Heart right ventricle (tissue), 16 donors: ENCODE measurements around the gene ABCA4. TPM values are rescaled to one million over a fixed set of nuclear protein-coding genes. Genes with fewer than 3 reads are reported as not detected.

Experiments used
- ATAC-seq, 8 donors: fragments of 200-7000 bp; cut with Tn5 transposase; one replicate each; pipeline ENCODE4 v1.9.1; 2020; ENCODE audit warnings: mild to moderate bottlenecking in 8 of 8, moderate library complexity in 8 of 8, moderate number of reproducible peaks in 1 of 8
- DNase-seq, 2 donors: peaks; one replicate each; pipeline ENCODE4 v3.0.0-alpha.2; 2020
- H3K27ac ChIP-seq, 10 donors: fragments of 200-600 bp; sonication (generic) in 2 of 10; one replicate each; pipeline versions ENCODE4 v1.5.0 to v1.8.0; 2020 to 2022; ENCODE audit warnings: mild to moderate bottlenecking in 3 of 10
- H3K27me3 ChIP-seq, 7 donors: fragments of 200-600 bp; one replicate each; pipeline ENCODE4 v1.8.0; 2021 to 2022; ENCODE audit warnings: mild to moderate bottlenecking in 2 of 7
- H3K36me3 ChIP-seq, 9 donors: fragments of 200-600 bp; sonication (generic) in 1 of 9; one replicate each; pipeline versions ENCODE4 v1.5.0 to v1.8.0; 2020 to 2022; ENCODE audit warnings: mild to moderate bottlenecking in 2 of 9
- H3K4me1 ChIP-seq, 9 donors: fragments of 200-600 bp; sonication (generic) in 1 of 9; one replicate each; pipeline versions ENCODE4 v1.5.0 to v1.8.0; 2020 to 2022; ENCODE audit warnings: mild to moderate bottlenecking in 4 of 9
- H3K4me3 ChIP-seq, 10 donors: fragments of 200-600 bp; sonication (generic) in 2 of 10; one replicate each; pipeline versions ENCODE4 v1.5.0 to v1.8.0; 2020 to 2022; ENCODE audit warnings: mild to moderate bottlenecking in 7 of 10, moderate library complexity in 2 of 10
- H3K9me3 ChIP-seq, 11 donors: fragments of 200-600 bp in 10 of 11; sonication (generic) in 2 of 11; one replicate each; pipeline versions ENCODE4 v1.5.0 to v1.8.0; 2013 to 2022; ENCODE audit warnings: mild to moderate bottlenecking in 2 of 11, control low read depth in 1 of 11, moderate library complexity in 1 of 11
- CTCF ChIP-seq, 9 donors: fragments of 200-600 bp; sonication (generic) in 2 of 9; IDR thresholded peaks; one replicate each; pipeline versions ENCODE4 v1.5.0 to v1.8.0; 2021 to 2022; ENCODE audit warnings: antibody characterized with exemption in 9 of 9, mild to moderate bottlenecking in 5 of 9, moderate library complexity in 1 of 9
- WGBS, 2 donors: extraction: QIAGEN DNeasy Blood & Tissue Kit; methylation state at CpG; one replicate each; pipeline ENCODE4 v1.1.7; 2013; ENCODE audit warnings: inconsistent platforms in 1 of 2; 5-methylcytosine and 5-hydroxymethylcytosine counted together
- intact Hi-C, 10 donors: fragments of 100-400 bp; cut with DNase I; formaldehyde crosslinking; loops; one replicate each; pipeline versions ENCODE4 v1.11.1 to v1.14.2; 2022
- polyA plus RNA-seq, 2 donors: library from polyadenylated mRNA; stranded (reverse); fragments of 200-250 nt; gene quantifications; one replicate each; pipeline ENCODE4 v1.2.3, GENCODE V29; 2013
- total RNA-seq, 10 donors: library from RNA; stranded (reverse); fragmentation: NEBNext Ultra II Directional in 3 of 10; extraction: Animal tissue kit (Norgen Biotek cat#: 25700) in 3 of 10; gene quantifications; one replicate each; pipeline versions ENCODE4 v1.2.1 to v1.2.4, GENCODE V29; 2021 to 2023
- donor health status: Arrhythmogenic right ventricular cardiomyopathy.
- donor health status: ischemic (EF 13 %, LVEDD 7.1; RV severe dilation, severe dysfunction).
- donor health status: healthy with polysubstance abuse.
- donor health status: DM: no; HTN: yes; CAD: no.
- donor health status: DM: no; HTN: no; CAD: no.
- donor health status: ischemic (EF 25% LVEDD 6.9; RV normal size, moderate dysfunction).
- donor health status: ischemic (EF 25% LVEDD 5.7; RV mildly dilated, moderate dysfunction).
- donor health status: healthy.
- donor health status: DM: yes; HTN: yes; CAD: no.
- donor health status: Ischemic cardiomyopathy.
- donor health status: ischemic (EF 35%, LVEDD 5.7; RV mildly dilated, moderate dysfunction).
- donor health status: nonischemic (EF 11% LVEDD 7.7; RV severe dilation, severe dysfunction).
- donor health status: DM: yes; HTN: yes; CAD: no.
- donor health status: PGD.
- donor health status: ischemic (EF 29% LVEDD 5.4; RV normal size, mild dysfunction).
- donor health status: nonischemic (EF 23%, LVEDD 6.1; RV moderate dilation, normal function).

The ABCA4 gene
- total and polyA plus RNA-seq, 12 donors, result 0.05 to 0.66 (median 0.21) TPM

- ATAC-seq, result no peak
- H3K4me3 ChIP-seq, result no peak overlapping the region
- peaks cover 0 to 5% (median 0%) of the 10 kb centered on the region in 7 donors for H3K27me3 ChIP-seq
- TF ChIP-seq CTCF (IDR thresholded peaks at IDR 0.05), result no peak
- intact Hi-C loops, result no loop called here
- no peaks in the 10 kb centered on the region for H3K9me3 ChIP-seq
- DNase-seq, result no peak
- H3K27ac ChIP-seq, result peak overlapping the region in 9 of 10 donors; percentile 77 to 98 (median 92)
- H3K36me3 ChIP-seq, result no peaks in the 10 kb centered on the region
- 83 to 91% methylated on average over 1 of the region's 1 CpG for WGBS, 2 donors
- peaks cover 14 to 61% (median 52%) of the 10 kb centered on the region in 9 donors for H3K4me1 ChIP-seq
Observed at GRCh38 chr1:94050254-94050653, 70.7 kb downstream of the ABCA4 start.

DNA sequence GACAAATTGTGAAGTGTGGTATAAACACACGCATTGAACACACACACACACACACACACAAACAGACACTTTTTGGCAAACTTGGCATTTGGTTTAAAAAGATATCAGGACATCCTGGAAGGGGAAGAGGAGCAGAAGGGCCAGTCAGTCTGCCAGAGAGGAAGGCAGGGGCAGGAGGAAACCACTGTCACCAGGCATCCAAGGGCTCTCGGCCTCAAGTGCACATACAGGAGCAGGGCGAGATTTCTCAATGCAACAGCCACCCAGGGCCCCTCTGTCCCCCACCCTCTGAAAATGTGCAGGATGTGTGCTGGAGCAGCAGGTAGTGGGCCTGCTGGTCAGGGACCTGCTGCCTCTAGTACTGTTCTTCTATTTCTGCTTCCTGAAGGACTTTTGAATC, 71.2 kb downstream of the ABCA4 start:
- Histone ChIP-seq H3K27ac (peak overlapping the region in 9 of 10 donors; percentile 77 to 98 (median 92)), H3K27me3 (peaks cover 0 to 5% (median 0%) of the 10 kb centered on the region in 7 donors), H3K9me3 (no peaks in the 10 kb centered on the region), H3K36me3 (no peaks in the 10 kb centered on the region), H3K4me3 (no peak overlapping the region), H3K4me1 (peaks cover 17 to 65% (median 57%) of the 10 kb centered on the region in 9 donors)
- no peak for DNase-seq
- ATAC-seq, result no peak
- WGBS, 2 donors, result 62 to 84% methylated on average over 3 of the region's 3 CpGs
- intact Hi-C loops, result loop anchor here in 7 of 10 donors (5.0 kb wide), 4 partner anchors 188 to 288 kb away; partner anchors contain the start of gene ARHGAP29 (in 3 of the 7)
- TF ChIP-seq CTCF (IDR thresholded peaks at IDR 0.05), result no peak

DNA sequence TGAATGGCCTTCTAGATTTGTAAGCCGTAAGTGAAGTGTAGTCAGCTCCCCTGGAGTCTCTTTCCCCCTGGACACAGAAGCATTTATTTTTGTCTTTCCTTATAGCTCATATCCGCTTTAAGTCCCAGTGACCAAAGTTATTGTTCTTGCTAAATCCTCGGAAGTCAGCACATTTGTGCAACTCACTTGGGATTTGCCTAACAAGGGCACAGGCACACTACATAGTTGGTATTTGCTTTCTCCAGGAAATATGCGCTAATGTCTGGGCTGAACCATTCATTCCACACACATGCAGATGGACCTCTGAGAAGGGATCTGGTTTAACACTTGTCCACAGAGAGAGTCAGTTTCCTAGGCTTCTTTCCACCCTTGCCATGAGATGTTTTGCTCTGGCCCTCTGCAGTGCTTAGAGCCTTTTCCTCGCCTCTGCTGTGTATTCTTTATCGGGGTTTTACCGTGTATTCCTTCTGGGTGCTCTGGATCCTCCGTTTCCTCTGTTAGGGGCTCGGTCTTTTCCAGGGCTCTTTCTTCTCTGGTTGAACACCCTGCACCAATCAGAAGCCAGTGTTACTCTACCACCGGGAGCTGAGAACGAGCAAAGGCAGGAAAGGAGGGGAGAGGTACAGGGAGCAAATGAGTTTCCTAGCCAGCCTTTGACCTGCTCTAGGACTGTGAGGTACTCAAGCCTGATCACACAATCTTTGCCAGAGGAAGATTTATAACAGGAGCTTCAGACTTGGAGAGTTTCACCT, 72.4 kb downstream of the ABCA4 start:
- TF ChIP-seq CTCF (IDR thresholded peaks at IDR 0.05), result no peak

DNA sequence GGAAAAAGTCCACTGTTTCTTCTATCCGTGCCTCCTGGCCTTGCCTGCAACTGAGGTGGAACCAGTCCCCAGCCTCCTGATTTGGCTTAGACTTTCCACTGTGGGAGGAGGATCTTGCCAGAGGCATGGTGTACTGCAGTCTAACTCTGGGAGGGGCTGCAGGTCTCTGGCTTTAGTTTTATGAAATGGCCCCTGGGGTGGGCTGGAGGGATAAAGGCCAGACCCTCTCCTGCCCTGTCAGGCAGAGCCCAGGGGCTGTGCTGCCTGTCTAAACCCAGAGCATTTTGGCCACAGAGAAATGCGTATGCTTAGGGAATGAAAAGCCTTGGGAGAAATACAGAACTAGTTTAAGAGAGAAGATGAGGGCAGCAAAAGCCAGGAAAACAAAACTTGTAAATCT, 73.0 kb downstream of the ABCA4 start:
- peaks cover 23 to 81% (median 68%) of the 10 kb centered on the region in 9 donors for H3K4me1 ChIP-seq
- peaks cover 0 to 5% (median 0%) of the 10 kb centered on the region in 7 donors for H3K27me3 ChIP-seq
- H3K36me3 ChIP-seq, result no peaks in the 10 kb centered on the region
- WGBS, 2 donors, result 51 to 73% methylated on average over 2 of the region's 2 CpGs
- peak overlapping the region; percentile 83 to 98 (median 92) for H3K27ac ChIP-seq
- intact Hi-C loops, result loop anchor here in 7 of 10 donors (5.0 kb wide), 4 partner anchors 189 to 289 kb away; partner anchors contain the start of gene ARHGAP29 (in 3 of the 7)
- no peak for DNase-seq
- no peak for TF ChIP-seq CTCF (IDR thresholded peaks at IDR 0.05)
- no peak for ATAC-seq
- no peaks in the 10 kb centered on the region for H3K9me3 ChIP-seq
- H3K4me3 ChIP-seq, result no peak overlapping the region

More for the DNA sequence above, 72.4 kb downstream of the ABCA4 start:
- WGBS, 2 donors, result 51% methylated on average over 11 of the region's 11 CpGs
- H3K4me1 ChIP-seq, result peaks cover 23 to 75% (median 65%) of the 10 kb centered on the region in 9 donors
- peaks cover 0 to 5% (median 0%) of the 10 kb centered on the region in 7 donors for H3K27me3 ChIP-seq
- H3K9me3 ChIP-seq, result no peaks in the 10 kb centered on the region
- H3K27ac ChIP-seq, result peak overlapping the region; percentile 84 to 98 (median 92)
- intact Hi-C loops, result loop anchor here in 7 of 10 donors (5.0 kb wide), 4 partner anchors 189 to 289 kb away; partner anchors contain the start of gene ARHGAP29 (in 3 of the 7)
- DNase-seq (peak in 1 of 2 donors; percentile 62), ATAC-seq (peak; percentile 40 to 66 (median 62))
- H3K4me3 ChIP-seq, result no peak overlapping the region
- H3K36me3 ChIP-seq, result no peaks in the 10 kb centered on the region
